ENCODE data around the gene PLK5. TPM values are rescaled to one million over a fixed set of nuclear protein-coding genes. Genes with fewer than 3 reads are reported as not detected.
"Not testable (repeated sequence)": the region's sequence is repeated elsewhere in the genome, so short reads cannot be mapped to it uniquely, and the experiment has no call there.

The PLK5 gene
- total RNA-seq, 1 donor from 2014 or later, result 0.80 TPM

GRCh38 chr19:1490311-1491113 lies 33.4 kb upstream of the PLK5 start, which contains the start of gene PCSK4:
Gene PCSK4, minus strand, starts transcription at chr19:1490350. Its CDS starts 4 bp downstream, at chr19:1490346.
- DNase-seq (ENCODE audit: low spot score) (peak; percentile 99), ATAC-seq (peak; percentile 95)
- intact Hi-C loops (cut with DNase I), result no loop called here

- ATAC-seq (no peak), DNase-seq (ENCODE audit: low spot score) (peak; percentile 70)
- intact Hi-C loops (cut with DNase I), result no loop called here
Measured at GRCh38 chr19:1491114-1491848, 32.6 kb upstream of the PLK5 start, which contains the start of gene REEP6. Gene REEP6, plus strand, starts transcription at chr19:1491181. Its CDS starts 89 bp downstream, at chr19:1491270.

GRCh38 chr19:1491849-1492170 lies 32.1 kb upstream of the PLK5 start:
- intact Hi-C loops (cut with DNase I), result no loop called here
- no peak for ATAC-seq
- DNase-seq (ENCODE audit: low spot score), result no peak

GRCh38 chr19:1492474-1493006 lies 31.3 kb upstream of the PLK5 start:
- DNase-seq (ENCODE audit: low spot score) (peak; percentile 62), ATAC-seq (no peak)
- intact Hi-C loops (cut with DNase I), result no loop called here

GRCh38 chr19:1494115-1494815 lies 29.6 kb upstream of the PLK5 start:
- DNase-seq (ENCODE audit: low spot score), result peak; percentile 55

GRCh38 chr19:1495051-1495798 lies 28.7 kb upstream of the PLK5 start:
- no peak for ATAC-seq
- peak; percentile 54 for DNase-seq (ENCODE audit: low spot score)
- intact Hi-C loops (cut with DNase I), result no loop called here

More at GRCh38 chr19:1494115-1494815, 29.6 kb upstream of the PLK5 start:
- ATAC-seq, result no peak
- intact Hi-C loops (cut with DNase I), result no loop called here

GRCh38 chr19:1495799-1496713 lies 27.8 kb upstream of the PLK5 start:
- no peak for ATAC-seq
- no peak for DNase-seq (ENCODE audit: low spot score)
- intact Hi-C loops (cut with DNase I), result no loop called here

- intact Hi-C loops (cut with DNase I), result no loop called here
- DNase-seq (ENCODE audit: low spot score) (peak; percentile 56), ATAC-seq (no peak)
Measured at GRCh38 chr19:1496714-1497577, 26.9 kb upstream of the PLK5 start.

- intact Hi-C loops (cut with DNase I), result no loop called here
- DNase-seq (ENCODE audit: low spot score), result no peak
- ATAC-seq, result no peak
Measured at GRCh38 chr19:1497578-1498235, 26.2 kb upstream of the PLK5 start.

- ATAC-seq; intact Hi-C loops (cut with DNase I); DNase-seq (ENCODE audit: low spot score): not testable (repeated sequence)
Measured at GRCh38 chr19:1499231-1499630, 24.6 kb upstream of the PLK5 start.

- intact Hi-C loops (cut with DNase I), result no loop called here
- ATAC-seq, result no peak
- DNase-seq (ENCODE audit: low spot score), result no peak
Measured at GRCh38 chr19:1501200-1501595, 22.7 kb upstream of the PLK5 start.

GRCh38 chr19:1502433-1503088 lies 21.3 kb upstream of the PLK5 start:
- intact Hi-C loops (cut with DNase I), result no loop called here
- ATAC-seq (no peak), DNase-seq (ENCODE audit: low spot score) (no peak)

- peak; percentile 4 for ATAC-seq
Measured at GRCh38 chr19:1503089-1503924, 20.6 kb upstream of the PLK5 start.

GRCh38 chr19:1503925-1504773 lies 19.7 kb upstream of the PLK5 start:
- no peak for ATAC-seq
- DNase-seq (ENCODE audit: low spot score), result no peak
- intact Hi-C loops (cut with DNase I), result no loop called here

More at GRCh38 chr19:1503089-1503924, 20.6 kb upstream of the PLK5 start:
- intact Hi-C loops (cut with DNase I), result no loop called here
- DNase-seq (ENCODE audit: low spot score), result no peak

Data from sciatic nerve (tissue), 2 donors.